WI38 (cell line): ENCODE measurements around the gene ATP1A4.

Source experiments
- H3K4me3 ChIP-seq: 2 replicates; pipeline ENCODE4 v1.5.1; 2011; ENCODE audit warnings: low read depth, mild to moderate bottlenecking, control low read depth, low read length
- TF ChIP-seq, protein P1 (sequence below): IDR thresholded peaks from 2 replicates; pipeline ENCODE4 v1.5.1; 2012; ENCODE audit warnings: low read depth, mild to moderate bottlenecking, control low read depth, low read length

The ATP1A4 gene

GRCh38 chr1:160146107-160146506 lies 5.3 kb upstream of the ATP1A4 start:
- TF ChIP-seq, protein P1, sequence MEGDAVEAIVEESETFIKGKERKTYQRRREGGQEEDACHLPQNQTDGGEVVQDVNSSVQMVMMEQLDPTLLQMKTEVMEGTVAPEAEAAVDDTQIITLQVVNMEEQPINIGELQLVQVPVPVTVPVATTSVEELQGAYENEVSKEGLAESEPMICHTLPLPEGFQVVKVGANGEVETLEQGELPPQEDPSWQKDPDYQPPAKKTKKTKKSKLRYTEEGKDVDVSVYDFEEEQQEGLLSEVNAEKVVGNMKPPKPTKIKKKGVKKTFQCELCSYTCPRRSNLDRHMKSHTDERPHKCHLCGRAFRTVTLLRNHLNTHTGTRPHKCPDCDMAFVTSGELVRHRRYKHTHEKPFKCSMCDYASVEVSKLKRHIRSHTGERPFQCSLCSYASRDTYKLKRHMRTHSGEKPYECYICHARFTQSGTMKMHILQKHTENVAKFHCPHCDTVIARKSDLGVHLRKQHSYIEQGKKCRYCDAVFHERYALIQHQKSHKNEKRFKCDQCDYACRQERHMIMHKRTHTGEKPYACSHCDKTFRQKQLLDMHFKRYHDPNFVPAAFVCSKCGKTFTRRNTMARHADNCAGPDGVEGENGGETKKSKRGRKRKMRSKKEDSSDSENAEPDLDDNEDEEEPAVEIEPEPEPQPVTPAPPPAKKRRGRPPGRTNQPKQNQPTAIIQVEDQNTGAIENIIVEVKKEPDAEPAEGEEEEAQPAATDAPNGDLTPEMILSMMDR, result no peak
- no peak overlapping the region for H3K4me3 ChIP-seq

GRCh38 chr1:160148121-160148520 lies 3.3 kb upstream of the ATP1A4 start:
- TF ChIP-seq, protein P1, result no peak
- H3K4me3 ChIP-seq, result no peak overlapping the region

GRCh38 chr1:160149233-160149632 lies 2.2 kb upstream of the ATP1A4 start:
- TF ChIP-seq, protein P1, result no peak
- H3K4me3 ChIP-seq, result no peak overlapping the region

DNA sequence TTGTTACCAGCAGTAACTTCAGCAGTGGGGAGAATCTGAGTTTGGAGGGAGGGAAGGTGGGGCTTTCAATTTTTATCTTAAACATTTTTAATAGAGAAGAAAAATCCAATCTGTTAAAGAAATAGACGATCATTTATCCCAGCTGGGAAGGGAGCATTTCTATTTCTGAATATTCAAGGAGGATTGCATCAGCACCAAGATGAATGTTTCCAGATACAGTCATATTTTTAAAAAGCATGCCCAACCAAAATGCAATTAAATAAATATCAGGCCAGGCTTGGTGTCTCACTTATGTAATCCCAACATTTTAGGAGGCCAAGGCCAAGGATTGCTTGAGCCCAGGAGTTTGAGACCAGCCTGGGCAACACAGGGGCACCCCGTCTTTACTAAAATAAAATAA lies 1.7 kb upstream of the ATP1A4 start:
- no peak overlapping the region for H3K4me3 ChIP-seq
- TF ChIP-seq, protein P1, result no peak

DNA sequence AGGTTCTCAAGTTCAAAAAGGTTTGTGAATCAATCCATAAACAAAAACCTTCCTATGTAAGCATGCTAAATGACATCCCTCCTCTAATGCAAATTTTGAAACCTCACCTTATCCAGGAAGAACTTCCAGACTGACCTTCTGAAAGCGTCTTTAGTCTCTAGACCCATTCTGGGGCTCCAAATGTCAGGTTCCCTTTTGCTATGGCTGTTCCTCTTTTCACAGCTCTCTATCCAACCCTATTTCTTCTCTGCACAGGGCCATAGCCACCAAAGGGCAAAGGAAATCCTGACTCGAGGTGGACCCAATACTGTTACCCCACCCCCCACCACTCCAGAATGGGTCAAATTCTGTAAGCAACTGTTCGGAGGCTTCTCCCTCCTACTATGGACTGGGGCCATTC lies 3.4 kb downstream of the ATP1A4 start:
- TF ChIP-seq, protein P1, result no peak
- no peak overlapping the region for H3K4me3 ChIP-seq

GRCh38 chr1:160156361-160156760 lies 5.0 kb downstream of the ATP1A4 start:
- no peak overlapping the region for H3K4me3 ChIP-seq
- TF ChIP-seq, protein P1, result no peak

DNA sequence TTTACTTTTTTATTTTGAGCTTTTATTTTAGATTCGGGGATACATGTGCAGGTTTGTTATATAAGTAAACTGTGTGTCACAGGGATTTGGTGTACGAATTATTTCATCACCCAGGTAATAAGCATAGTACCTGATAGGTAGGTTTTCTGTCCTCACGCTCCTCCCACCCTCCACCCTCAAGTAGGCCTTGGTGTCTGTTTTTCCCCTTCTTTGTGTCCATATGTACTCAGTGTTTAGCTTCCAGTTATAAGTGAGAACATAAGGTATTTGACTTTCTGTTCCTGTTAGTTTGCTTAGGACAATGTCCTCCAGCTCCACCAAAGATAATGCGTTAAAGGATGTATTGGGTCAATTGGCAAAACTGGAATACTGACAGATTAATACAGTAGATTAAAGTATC lies 5.8 kb downstream of the ATP1A4 start:
- TF ChIP-seq, protein P1, result no peak
- no peak overlapping the region for H3K4me3 ChIP-seq
